GM18868 (cell line): ENCODE measurements around the gene SEMA4A.

Experiments
- ATAC-seq: cut with Tn5 transposase; IDR thresholded peaks from one replicate; pipeline ENCODE4 v1.9.1; 2021; ENCODE audit warnings: mild to moderate bottlenecking, moderate library complexity; ENCODE audit not compliant: unreplicated experiment

The SEMA4A gene

GRCh38 chr1:156221986-156222692, 68.8 kb downstream of the SEMA4A start:
- no peak for ATAC-seq

DNA sequence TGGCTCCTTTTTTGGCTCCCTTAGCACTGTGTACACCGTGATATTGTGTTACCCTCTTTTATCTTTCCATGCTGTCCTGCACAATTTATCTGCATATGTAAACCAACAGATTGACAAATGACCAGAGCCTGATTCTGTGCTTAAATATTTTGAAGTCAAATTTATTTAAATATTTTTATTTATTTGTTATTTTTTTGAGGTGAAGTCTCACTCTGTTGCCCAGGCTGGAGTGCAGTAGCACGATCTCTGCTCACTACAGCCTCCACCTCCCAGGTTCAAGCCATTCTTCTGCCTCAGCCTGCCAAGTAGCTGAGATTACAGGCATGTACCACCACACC, 72.3 kb downstream of the SEMA4A start:
- no peak for ATAC-seq

- ATAC-seq: peak; percentile 65
Measured at GRCh38 chr1:156226116-156226538, 72.7 kb downstream of the SEMA4A start.

GRCh38 chr1:156226782-156227181, 73.4 kb downstream of the SEMA4A start:
- peak; percentile 7 for ATAC-seq
